MM.1S (cell line): ENCODE data around the gene KCNK18.
"Not testable (repeated sequence)": the region's sequence is repeated elsewhere in the genome, so short reads cannot be mapped to it uniquely, and the experiment has no call there.

ENCODE experiments used
- DNase-seq: peaks from one replicate; pipeline ENCODE4 v3.0.0-alpha.2; 2015
- H2AFZ ChIP-seq: fragments of 300-600 bp; sonication (generic); 2 replicates; pipeline ENCODE4 v1.6.0; 2016; ENCODE audit warnings: antibody characterized with exemption, low read length
- H3F3A ChIP-seq: fragments of 300-600 bp; sonication (generic); 2 replicates; pipeline ENCODE4 v1.6.1; 2016; ENCODE audit warnings: mild to moderate bottlenecking, antibody characterized with exemption, low read length, moderate library complexity, mixed read lengths; ENCODE audit not compliant: insufficient read depth
- H3K27ac ChIP-seq: fragments of 300-600 bp; sonication (generic); 2 replicates; pipeline ENCODE4 v1.5.1; 2016; ENCODE audit warnings: mild to moderate bottlenecking, low read length
- H3K27me3 ChIP-seq: fragments of 300-600 bp; sonication (generic); replicated peaks from 2 replicates; pipeline ENCODE4 v1.6.0; 2016; ENCODE audit warnings: low read length; ENCODE audit not compliant: insufficient read depth
- H3K36me3 ChIP-seq: fragments of 300-600 bp; sonication (generic); replicated peaks from 2 replicates; pipeline ENCODE4 v1.6.1; 2016; ENCODE audit warnings: mild to moderate bottlenecking, low read length, mixed read lengths; ENCODE audit not compliant: insufficient read depth
- H3K4me1 ChIP-seq: fragments of 300-600 bp; sonication (generic); 2 replicates; pipeline ENCODE4 v1.6.1; 2016; ENCODE audit warnings: low read length, mixed read lengths
- H3K4me2 ChIP-seq: fragments of 300-600 bp; sonication (generic); 2 replicates; pipeline ENCODE4 v1.6.0; 2016; ENCODE audit warnings: low read depth, low read length
- H3K4me3 ChIP-seq: fragments of 300-600 bp; sonication (generic); 2 replicates; pipeline ENCODE4 v1.5.1; 2016; ENCODE audit warnings: low read length, mixed read lengths
- H3K79me2 ChIP-seq: fragments of 300-600 bp; sonication (generic); 2 replicates; pipeline ENCODE4 v1.6.1; 2016; ENCODE audit warnings: mixed run types, low read length, mixed read lengths
- H3K9ac ChIP-seq: fragments of 300-600 bp; sonication (generic); 2 replicates; pipeline ENCODE4 v1.6.1; 2016; ENCODE audit warnings: low read length, mixed read lengths
- H3K9me2 ChIP-seq: fragments of 300-600 bp; sonication (generic); replicated peaks from 2 replicates; pipeline ENCODE4 v1.6.1; 2016; ENCODE audit warnings: mild to moderate bottlenecking, low read length, mixed read lengths; ENCODE audit not compliant: insufficient read depth
- H3K9me3 ChIP-seq: fragments of 300-600 bp; sonication (generic); replicated peaks from 2 replicates; pipeline ENCODE4 v1.6.1; 2016; ENCODE audit warnings: mild to moderate bottlenecking, low read length, mixed read lengths; ENCODE audit not compliant: insufficient read depth
- H4K20me1 ChIP-seq: fragments of 300-600 bp; sonication (generic); 2 replicates; pipeline ENCODE4 v1.6.1; 2016; ENCODE audit warnings: mild to moderate bottlenecking, low read length, moderate library complexity, mixed read lengths; ENCODE audit not compliant: insufficient read depth
- EZH2 ChIP-seq: fragments of 300-600 bp; sonication (generic); optimal IDR thresholded peaks from 2 replicates; pipeline ENCODE3; 2017; ENCODE audit warnings: low read depth, mild to moderate bottlenecking, antibody characterized with exemption, low read length, mixed read lengths
- EZH2phosphoT487 ChIP-seq: fragments of 300-600 bp; sonication (generic); IDR thresholded peaks from 2 replicates; pipeline ENCODE4 v1.6.1; 2018; ENCODE audit warnings: antibody characterized with exemption, low read length
- TF ChIP-seq, protein P1 (sequence below): fragments of 300-600 bp; sonication (generic); IDR thresholded peaks from 2 replicates; pipeline ENCODE4 v1.5.1; 2016; ENCODE audit warnings: antibody characterized with exemption, low read length, mixed read lengths

Gene KCNK18

DNA sequence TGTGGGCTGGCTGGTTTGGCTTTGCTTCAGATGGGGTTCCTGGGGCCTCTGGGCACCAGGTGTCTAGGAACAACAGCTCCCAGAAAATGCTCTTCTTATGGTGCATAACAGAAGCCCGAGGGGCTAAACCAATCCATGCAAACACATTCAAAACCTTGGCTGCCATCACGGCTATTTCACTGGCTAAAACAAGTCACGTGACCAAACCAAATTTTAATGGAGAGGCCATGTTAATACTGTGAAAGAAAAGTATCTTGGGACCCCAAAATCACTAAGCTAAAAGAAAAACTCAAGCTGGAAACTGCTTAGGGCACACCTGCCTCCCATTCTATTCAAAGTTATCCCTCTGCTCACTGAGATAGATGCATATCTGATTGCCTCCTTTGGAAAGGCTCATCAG, 19.1 kb upstream of the KCNK18 start:
- no peak overlapping the region for H3K9ac ChIP-seq
- TF ChIP-seq, protein P1, sequence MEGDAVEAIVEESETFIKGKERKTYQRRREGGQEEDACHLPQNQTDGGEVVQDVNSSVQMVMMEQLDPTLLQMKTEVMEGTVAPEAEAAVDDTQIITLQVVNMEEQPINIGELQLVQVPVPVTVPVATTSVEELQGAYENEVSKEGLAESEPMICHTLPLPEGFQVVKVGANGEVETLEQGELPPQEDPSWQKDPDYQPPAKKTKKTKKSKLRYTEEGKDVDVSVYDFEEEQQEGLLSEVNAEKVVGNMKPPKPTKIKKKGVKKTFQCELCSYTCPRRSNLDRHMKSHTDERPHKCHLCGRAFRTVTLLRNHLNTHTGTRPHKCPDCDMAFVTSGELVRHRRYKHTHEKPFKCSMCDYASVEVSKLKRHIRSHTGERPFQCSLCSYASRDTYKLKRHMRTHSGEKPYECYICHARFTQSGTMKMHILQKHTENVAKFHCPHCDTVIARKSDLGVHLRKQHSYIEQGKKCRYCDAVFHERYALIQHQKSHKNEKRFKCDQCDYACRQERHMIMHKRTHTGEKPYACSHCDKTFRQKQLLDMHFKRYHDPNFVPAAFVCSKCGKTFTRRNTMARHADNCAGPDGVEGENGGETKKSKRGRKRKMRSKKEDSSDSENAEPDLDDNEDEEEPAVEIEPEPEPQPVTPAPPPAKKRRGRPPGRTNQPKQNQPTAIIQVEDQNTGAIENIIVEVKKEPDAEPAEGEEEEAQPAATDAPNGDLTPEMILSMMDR = no peak
- no peak for TF ChIP-seq EZH2
- no peak for TF ChIP-seq EZH2phosphoT487
- H3K36me3 ChIP-seq = no peaks in the 10 kb centered on the region
- no peak overlapping the region for H3K27ac ChIP-seq
- no peak for DNase-seq
- H3F3A ChIP-seq = no peaks in the 10 kb centered on the region
- no peak overlapping the region for H3K4me2 ChIP-seq
- H4K20me1 ChIP-seq = no peaks in the 10 kb centered on the region
- H3K9me2 ChIP-seq = no peaks in the 10 kb centered on the region
- no peaks in the 10 kb centered on the region for H3K27me3 ChIP-seq
- no peaks in the 10 kb centered on the region for H3K9me3 ChIP-seq
- H3K79me2 ChIP-seq = no peaks in the 10 kb centered on the region
- H2AFZ ChIP-seq = no peak overlapping the region
- H3K4me3 ChIP-seq = no peak overlapping the region
- H3K4me1 ChIP-seq = peaks cover 6% of the 10 kb centered on the region; the same call in 1 of the 2 replicates

GRCh38 chr10:117184296-117184695, 13.0 kb upstream of the KCNK18 start:
- H3K27ac ChIP-seq = no peak overlapping the region
- no peaks in the 10 kb centered on the region for H3K79me2 ChIP-seq
- no peak overlapping the region for H3K9ac ChIP-seq
- no peaks in the 10 kb centered on the region for H3F3A ChIP-seq
- H3K9me3 ChIP-seq = no peaks in the 10 kb centered on the region
- no peaks in the 10 kb centered on the region for H3K9me2 ChIP-seq
- H2AFZ ChIP-seq = no peak overlapping the region
- no peaks in the 10 kb centered on the region for H4K20me1 ChIP-seq
- no peak overlapping the region for H3K4me2 ChIP-seq
- no peak for DNase-seq
- no peaks in the 10 kb centered on the region for H3K36me3 ChIP-seq
- no peak overlapping the region for H3K4me3 ChIP-seq
- H3K27me3 ChIP-seq = no peaks in the 10 kb centered on the region
- TF ChIP-seq EZH2phosphoT487 (no peak), EZH2 (no peak)
- TF ChIP-seq, protein P1 = no peak
- no peaks in the 10 kb centered on the region for H3K4me1 ChIP-seq

- Histone ChIP-seq H3K4me1 (no peaks in the 10 kb centered on the region), H4K20me1 (no peaks in the 10 kb centered on the region), H3K4me2 (no peak overlapping the region), H2AFZ (no peak overlapping the region), H3K9me3 (no peaks in the 10 kb centered on the region), H3K9ac (no peak overlapping the region), H3K27me3 (no peaks in the 10 kb centered on the region), H3F3A (no peaks in the 10 kb centered on the region), H3K4me3 (no peak overlapping the region), H3K36me3 (no peaks in the 10 kb centered on the region), H3K79me2 (no peaks in the 10 kb centered on the region), H3K27ac (no peak overlapping the region), H3K9me2 (no peaks in the 10 kb centered on the region)
- TF ChIP-seq, protein P1 = no peak
- no peak for TF ChIP-seq EZH2phosphoT487
- TF ChIP-seq EZH2 = no peak
- no peak for DNase-seq
These were observed 12.5 kb upstream of the KCNK18 start for GRCh38 chr10:117184821-117185220.

- H3K9ac ChIP-seq, H3K36me3 ChIP-seq, H3K27me3 ChIP-seq, DNase-seq, H3K9me3 ChIP-seq, H4K20me1 ChIP-seq, H3K4me3 ChIP-seq, H3K4me1 ChIP-seq, H3F3A ChIP-seq, H3K4me2 ChIP-seq, H3K79me2 ChIP-seq, H3K27ac ChIP-seq, H2AFZ ChIP-seq, H3K9me2 ChIP-seq: not testable (repeated sequence)
These were observed 11.5 kb upstream of the KCNK18 start for GRCh38 chr10:117185817-117186216.
